ENCODE measurements around the gene AGBL4.

AGBL4 gene

DNA sequence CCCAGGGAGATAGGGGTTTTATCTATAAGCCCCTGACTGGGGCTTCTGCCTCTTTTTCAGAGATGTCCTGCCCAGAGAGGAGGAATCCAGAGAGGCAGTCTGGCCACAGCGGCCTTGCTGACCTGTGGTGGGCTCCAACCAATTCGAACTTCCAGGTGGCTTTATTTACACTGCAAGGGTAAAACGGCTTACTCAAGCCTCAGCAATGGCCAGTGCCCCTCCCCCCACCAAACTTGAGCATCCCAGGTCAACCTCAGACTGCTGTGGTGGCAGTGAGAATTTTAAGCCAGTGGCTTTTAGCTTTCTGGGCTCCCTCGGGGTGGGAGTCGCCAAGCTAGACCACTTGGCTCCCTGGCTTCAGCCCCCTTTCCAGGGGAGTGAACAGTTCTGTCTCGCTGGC lies 863.1 kb downstream of the AGBL4 start:
- TF ChIP-seq ZFX (IDR thresholded peaks at IDR 0.05; ENCODE audit: borderline replicate concordance), result no peak
- TF ChIP-seq, protein P1, sequence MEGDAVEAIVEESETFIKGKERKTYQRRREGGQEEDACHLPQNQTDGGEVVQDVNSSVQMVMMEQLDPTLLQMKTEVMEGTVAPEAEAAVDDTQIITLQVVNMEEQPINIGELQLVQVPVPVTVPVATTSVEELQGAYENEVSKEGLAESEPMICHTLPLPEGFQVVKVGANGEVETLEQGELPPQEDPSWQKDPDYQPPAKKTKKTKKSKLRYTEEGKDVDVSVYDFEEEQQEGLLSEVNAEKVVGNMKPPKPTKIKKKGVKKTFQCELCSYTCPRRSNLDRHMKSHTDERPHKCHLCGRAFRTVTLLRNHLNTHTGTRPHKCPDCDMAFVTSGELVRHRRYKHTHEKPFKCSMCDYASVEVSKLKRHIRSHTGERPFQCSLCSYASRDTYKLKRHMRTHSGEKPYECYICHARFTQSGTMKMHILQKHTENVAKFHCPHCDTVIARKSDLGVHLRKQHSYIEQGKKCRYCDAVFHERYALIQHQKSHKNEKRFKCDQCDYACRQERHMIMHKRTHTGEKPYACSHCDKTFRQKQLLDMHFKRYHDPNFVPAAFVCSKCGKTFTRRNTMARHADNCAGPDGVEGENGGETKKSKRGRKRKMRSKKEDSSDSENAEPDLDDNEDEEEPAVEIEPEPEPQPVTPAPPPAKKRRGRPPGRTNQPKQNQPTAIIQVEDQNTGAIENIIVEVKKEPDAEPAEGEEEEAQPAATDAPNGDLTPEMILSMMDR (IDR thresholded peaks at IDR 0.05), result no peak
- no peak overlapping the region for H3K27ac ChIP-seq

DNA sequence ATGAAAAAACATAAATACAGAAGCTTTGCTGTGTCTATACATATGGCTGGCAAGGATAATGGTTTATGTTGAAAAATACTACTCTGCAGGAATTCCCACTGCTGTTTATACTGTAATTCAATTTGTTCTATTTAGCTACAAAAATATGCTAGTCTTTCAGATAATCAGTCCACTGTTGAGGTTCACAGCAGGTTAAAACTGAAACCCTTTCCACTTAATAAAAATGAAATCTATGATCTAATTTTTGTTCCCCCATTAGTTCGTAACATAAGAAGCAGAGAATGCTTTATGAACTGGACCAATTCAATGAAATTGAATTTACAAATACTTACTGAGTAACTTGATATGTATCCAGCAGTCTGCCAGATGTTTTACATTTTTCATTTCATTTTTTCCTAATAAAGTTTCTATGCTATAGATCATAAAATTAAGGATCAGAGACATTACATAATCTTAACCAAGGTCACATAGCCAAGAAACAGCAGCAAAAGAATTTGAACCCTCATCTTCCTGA lies 887.0 kb downstream of the AGBL4 start:
- TF ChIP-seq, protein P1 (IDR thresholded peaks at IDR 0.05), result no peak
- no peak for TF ChIP-seq ZFX (IDR thresholded peaks at IDR 0.05; ENCODE audit: borderline replicate concordance)
- no peak overlapping the region for H3K27ac ChIP-seq

DNA sequence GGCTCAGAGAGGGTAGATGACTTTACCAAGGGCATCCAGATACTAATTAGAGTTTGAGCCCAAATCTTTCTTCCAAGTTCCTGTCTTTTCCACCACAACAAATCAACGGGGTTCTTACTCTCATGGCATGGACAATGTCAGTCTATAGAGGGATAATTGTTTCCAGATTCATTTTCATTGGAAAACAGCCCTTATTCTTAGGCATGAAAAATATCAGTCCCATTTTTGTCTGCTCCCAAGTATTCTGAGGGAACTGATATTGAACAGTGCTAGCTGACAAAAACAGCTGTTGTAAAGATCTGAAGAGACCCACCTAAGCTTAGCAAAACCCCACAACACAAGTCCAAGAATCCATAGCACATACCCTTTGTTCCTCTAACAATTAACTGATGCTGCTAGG lies 898.0 kb downstream of the AGBL4 start:
- TF ChIP-seq, protein P1 (IDR thresholded peaks at IDR 0.05), result no peak
- no peak for TF ChIP-seq ZFX (IDR thresholded peaks at IDR 0.05; ENCODE audit: borderline replicate concordance)
- no peak overlapping the region for H3K27ac ChIP-seq

DNA sequence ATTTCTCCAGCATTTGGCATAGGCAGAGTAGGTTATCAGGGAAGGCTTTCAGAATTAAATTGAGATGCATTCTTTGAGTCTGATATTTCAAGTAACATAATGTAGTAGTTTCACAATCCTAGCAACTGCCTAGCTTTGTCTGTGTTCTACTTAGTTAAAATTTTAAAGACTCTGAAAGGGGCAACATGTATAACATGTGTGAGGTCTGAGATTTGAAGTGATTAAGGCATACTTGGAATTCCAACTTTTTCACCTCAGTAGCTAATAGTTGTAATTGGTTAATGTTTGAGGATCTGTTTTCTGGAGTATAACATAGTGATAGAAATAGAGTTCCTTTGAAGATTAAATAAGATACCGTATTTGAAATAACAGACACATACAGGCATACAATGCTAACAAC lies 911.8 kb downstream of the AGBL4 start:
- TF ChIP-seq, protein P1 (IDR thresholded peaks at IDR 0.05), result no peak
- TF ChIP-seq ZFX (IDR thresholded peaks at IDR 0.05; ENCODE audit: borderline replicate concordance), result no peak

DNA sequence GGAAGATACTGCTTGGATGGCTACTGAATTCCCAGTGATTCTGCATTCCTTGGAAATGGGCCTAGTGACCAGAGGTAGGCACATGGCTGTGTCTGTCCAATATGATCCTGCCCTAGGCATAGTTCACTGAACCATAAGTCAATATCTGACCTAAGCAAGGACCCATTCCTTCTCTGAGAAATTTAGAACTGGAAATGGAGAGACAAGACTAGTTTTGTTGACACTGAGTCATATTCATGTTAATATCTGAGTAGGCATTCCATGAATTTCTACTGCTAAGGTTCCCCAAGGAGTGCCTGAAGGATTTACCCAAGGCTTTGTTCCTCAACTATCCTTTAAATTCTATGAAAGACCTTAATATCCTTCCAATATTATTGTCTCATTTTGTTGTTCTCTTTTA lies 917.3 kb downstream of the AGBL4 start:
- TF ChIP-seq ZFX (IDR thresholded peaks at IDR 0.05; ENCODE audit: borderline replicate concordance), result no peak
- TF ChIP-seq, protein P1 (IDR thresholded peaks at IDR 0.05), result no peak
- no peak overlapping the region for H3K27ac ChIP-seq

More for the DNA sequence above, 911.8 kb downstream of the AGBL4 start:
- H3K27ac ChIP-seq, result no peak overlapping the region

DNA sequence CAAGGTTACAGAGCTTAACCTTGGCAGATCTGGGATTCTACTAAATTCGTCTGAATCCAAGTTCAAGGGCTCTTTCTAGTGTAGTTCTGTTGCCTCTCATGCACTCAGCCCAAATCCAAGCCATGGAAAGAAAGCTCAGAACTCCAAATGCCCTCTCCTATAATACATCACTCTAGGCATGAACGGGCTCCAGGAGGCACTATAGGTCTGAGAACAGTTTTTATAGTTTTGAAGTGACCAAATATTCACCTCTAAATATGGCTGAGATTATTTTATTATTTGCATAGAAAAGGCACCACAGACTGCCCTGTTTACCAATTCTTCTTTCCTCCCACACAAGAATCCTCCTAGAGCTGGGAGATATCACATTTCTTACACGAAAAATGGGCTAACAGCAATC lies 919.2 kb downstream of the AGBL4 start:
- H3K27ac ChIP-seq, result no peak overlapping the region
- TF ChIP-seq, protein P1 (IDR thresholded peaks at IDR 0.05), result peak; percentile 35; the same call in 1 of the 2 replicates
- no peak for TF ChIP-seq ZFX (IDR thresholded peaks at IDR 0.05; ENCODE audit: borderline replicate concordance)

DNA sequence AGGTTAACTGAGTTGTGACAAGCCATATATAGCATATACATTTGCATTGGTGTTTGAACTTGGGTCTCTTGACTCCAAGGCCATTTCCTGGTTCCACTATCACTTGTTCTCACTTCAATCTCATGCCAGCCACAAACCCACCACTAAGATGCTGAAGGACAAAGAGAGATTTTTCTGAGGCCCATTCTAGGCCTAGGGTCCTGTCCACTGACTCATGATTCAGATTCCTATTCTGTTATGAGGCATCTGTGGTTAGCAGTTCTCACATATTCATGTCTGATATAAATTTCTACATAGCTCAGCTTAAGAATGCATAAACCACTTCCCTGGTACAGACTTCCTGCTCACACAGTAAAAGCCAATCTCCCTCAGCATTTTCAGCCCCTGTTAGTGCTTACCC lies 921.0 kb downstream of the AGBL4 start:
- H3K27ac ChIP-seq, result no peak overlapping the region
- TF ChIP-seq ZFX (IDR thresholded peaks at IDR 0.05; ENCODE audit: borderline replicate concordance), result no peak
- TF ChIP-seq, protein P1 (IDR thresholded peaks at IDR 0.05), result no peak

Data from 22Rv1 (cell line).